WTC11 (cell line): ENCODE measurements around the gene SYT9. TPM values are rescaled to one million over a fixed set of nuclear protein-coding genes. Genes with fewer than 3 reads are reported as not detected.

ENCODE experiments used
- ATAC-seq: fragments of 200-7000 bp; cut with Tn5 transposase; 2 replicates; pipeline ENCODE4 v1.10.0; 2021; ENCODE audit warnings: mild to moderate bottlenecking, moderate library complexity
- CTCF ChIA-PET: fragments of 300-600 bp; sonication (Branson Sonifier 250); formaldehyde crosslinking; loops from one replicate; lab custom pipeline; 2021; ENCODE audit warnings: antibody characterized with exemption; lab: Charles Lee
- POLR2A ChIA-PET: fragments of 350-600 bp; sonication (Branson Sonifier 250); formaldehyde crosslinking; loops from one replicate; lab custom pipeline; 2021; ENCODE audit warnings: antibody characterized with exemption; lab: Charles Lee
- DNase-seq: peaks from one replicate; pipeline ENCODE4 v3.0.0; 2021; ENCODE audit warnings: low spot score
- H3K27ac Mint-ChIP-seq: 2 replicates; pipeline ENCODE4 v1.8.0; 2021; ENCODE audit warnings: mixed read lengths
- H3K27me3 Mint-ChIP-seq: 2 replicates; pipeline ENCODE4 v1.8.0; 2021; ENCODE audit warnings: low read depth, mild to moderate bottlenecking, moderate library complexity, mixed read lengths
- H3K36me3 Mint-ChIP-seq: 2 replicates; pipeline ENCODE4 v1.8.0; 2021; ENCODE audit warnings: mixed read lengths
- H3K4me1 Mint-ChIP-seq: 2 replicates; pipeline ENCODE4 v1.8.0; 2022; ENCODE audit warnings: mixed read lengths
- H3K4me3 Mint-ChIP-seq: 2 replicates; pipeline ENCODE4 v1.8.0; 2021; ENCODE audit warnings: mild to moderate bottlenecking, moderate library complexity, mixed read lengths
- H3K9me3 Mint-ChIP-seq: 2 replicates; pipeline ENCODE4 v1.8.0; 2021; ENCODE audit warnings: mixed read lengths
- ATF3 ChIP-seq: sonication (generic); formaldehyde crosslinking; conservative IDR thresholded peaks from 2 replicates; pipeline ENCODE4 v1.8.1; 2022; ENCODE audit warnings: mild to moderate bottlenecking, missing genetic modification reagents
- CBFB ChIP-seq: sonication (generic); formaldehyde crosslinking; IDR thresholded peaks from 2 replicates; pipeline ENCODE4 v1.8.1; 2022; ENCODE audit warnings: mild to moderate bottlenecking, low read depth, missing genetic modification reagents
- CREM ChIP-seq: sonication (generic); formaldehyde crosslinking; IDR thresholded peaks from 2 replicates; pipeline ENCODE4 v1.8.1; 2022; ENCODE audit warnings: mild to moderate bottlenecking, missing genetic modification reagents, moderate library complexity
- CTCF ChIP-seq: fragments of 200-600 bp; IDR thresholded peaks from 2 replicates; pipeline ENCODE4 v1.8.0; 2022; ENCODE audit warnings: antibody characterized with exemption
- E2F1 ChIP-seq: sonication (generic); formaldehyde crosslinking; IDR thresholded peaks from 2 replicates; pipeline ENCODE4 v1.8.0; 2022; ENCODE audit warnings: mild to moderate bottlenecking, missing genetic modification reagents
- ESRRA ChIP-seq: sonication (generic); formaldehyde crosslinking; IDR thresholded peaks from 2 replicates; pipeline ENCODE4 v1.8.1; 2022; ENCODE audit warnings: mild to moderate bottlenecking, missing genetic modification reagents, borderline replicate concordance
- GABPB1 ChIP-seq: sonication (generic); formaldehyde crosslinking; IDR thresholded peaks from 2 replicates; pipeline ENCODE4 v1.8.1; 2023; ENCODE audit warnings: mild to moderate bottlenecking, missing genetic modification reagents
- IRF1 ChIP-seq: sonication (generic); formaldehyde crosslinking; IDR thresholded peaks from 2 replicates; pipeline ENCODE4 v1.8.0; 2023; ENCODE audit warnings: missing genetic modification reagents
- MXD4 ChIP-seq: fragments of 250-450 bp; sonication (Bioruptor Pico); IDR thresholded peaks from 2 replicates; pipeline ENCODE4 v1.8.0; 2021; ENCODE audit warnings: mild to moderate bottlenecking, moderate library complexity, borderline replicate concordance
- NR3C1 ChIP-seq: sonication (generic); formaldehyde crosslinking; conservative IDR thresholded peaks from 2 replicates; pipeline ENCODE4 v1.8.1; 2023; ENCODE audit warnings: low read depth, mild to moderate bottlenecking, missing genetic modification reagents
- OVOL2 ChIP-seq: fragments of 250-450 bp; sonication (Bioruptor Pico); IDR thresholded peaks from 2 replicates; pipeline ENCODE4 v1.9.0; 2021; ENCODE audit warnings: mild to moderate bottlenecking, borderline replicate concordance
- RORB ChIP-seq: fragments of 250-450 bp; sonication (Bioruptor Pico); IDR thresholded peaks from 2 replicates; pipeline ENCODE4 v1.9.0; 2021; ENCODE audit warnings: mild to moderate bottlenecking
- STAT6 ChIP-seq: sonication (generic); formaldehyde crosslinking; conservative IDR thresholded peaks from 2 replicates; pipeline ENCODE4 v1.8.1; 2023; ENCODE audit warnings: mild to moderate bottlenecking, low read depth, missing genetic modification reagents, moderate library complexity
- ZBTB21 ChIP-seq: sonication (generic); formaldehyde crosslinking; IDR thresholded peaks from 2 replicates; pipeline ENCODE4 v1.8.1; 2023; ENCODE audit warnings: mild to moderate bottlenecking, missing genetic modification reagents, borderline replicate concordance
- ZBTB43 ChIP-seq: sonication (generic); formaldehyde crosslinking; IDR thresholded peaks from 2 replicates; pipeline ENCODE4 v1.8.1; 2023; ENCODE audit warnings: mild to moderate bottlenecking, missing genetic modification reagents
- ZNF396 ChIP-seq: fragments of 250-450 bp; sonication (Bioruptor Pico); IDR thresholded peaks from 2 replicates; pipeline ENCODE4 v1.8.0; 2021; ENCODE audit warnings: mild to moderate bottlenecking, moderate library complexity, borderline replicate concordance
- ZNF416 ChIP-seq: fragments of 250-450 bp; sonication (Bioruptor Pico); IDR thresholded peaks from 2 replicates; pipeline ENCODE4 v1.9.0; 2021; ENCODE audit warnings: mild to moderate bottlenecking, inconsistent platforms
- ZNF425 ChIP-seq: fragments of 250-450 bp; sonication (Bioruptor Pico); conservative IDR thresholded peaks from 2 replicates; pipeline ENCODE4 v1.9.0; 2021; ENCODE audit warnings: mild to moderate bottlenecking
- ZNF512 ChIP-seq: sonication (generic); formaldehyde crosslinking; IDR thresholded peaks from 2 replicates; pipeline ENCODE4 v1.8.1; 2022; ENCODE audit warnings: missing genetic modification reagents, borderline replicate concordance
- ZSCAN18 ChIP-seq: fragments of 250-450 bp; sonication (Bioruptor Pico); IDR thresholded peaks from 2 replicates; pipeline ENCODE4 v2.1.2; 2022; ENCODE audit warnings: mild to moderate bottlenecking, moderate library complexity
- total RNA-seq: library from RNA; stranded (reverse); gene quantifications from 3 replicates; pipeline ENCODE4 v1.2.3, GENCODE V29; 2021

The SYT9 gene
- total RNA-seq, 1 experiment from 2014 or later, result 1.3 TPM

- TF ChIP-seq ZSCAN18 (CRISPR knock-in tag) (no peak), ESRRA (no peak), ZNF425 (no peak)
Measured at GRCh38 chr11:7257724-7258123, 6.0 kb downstream of the SYT9 start (continued).

GRCh38 chr11:7261578-7261977 is 9.9 kb downstream of the SYT9 start:
- H3K27me3 Mint-ChIP-seq, result no peaks in the 10 kb centered on the region; the same call in 1 of the 2 replicates
- H3K9me3 Mint-ChIP-seq, result no peaks in the 10 kb centered on the region
- H3K27ac Mint-ChIP-seq, result no peak overlapping the region
- H3K4me1 Mint-ChIP-seq, result peaks cover 4% of the 10 kb centered on the region
- no peak overlapping the region for H3K4me3 Mint-ChIP-seq
- DNase-seq (no peak), ATAC-seq (no peak)
- TF ChIP-seq NR3C1, result no peak
- no peak for TF ChIP-seq ZBTB21 (CRISPR knock-in tag)
- no peak for TF ChIP-seq CBFB (CRISPR knock-in tag)
- TF ChIP-seq OVOL2 (CRISPR knock-in tag), result no peak
- no peak for TF ChIP-seq ZNF396
- TF ChIP-seq ZNF416 (CRISPR knock-in tag), result no peak
- no peak for TF ChIP-seq E2F1 (CRISPR knock-in tag)
- TF ChIP-seq IRF1 (CRISPR knock-in tag), result no peak
- TF ChIP-seq ATF3 (CRISPR knock-in tag), result no peak
- no peak for TF ChIP-seq GABPB1 (CRISPR knock-in tag)
- no peak for TF ChIP-seq RORB (CRISPR knock-in tag)
- no peak for TF ChIP-seq CREM (CRISPR knock-in tag)
- no peak for TF ChIP-seq STAT6 (CRISPR knock-in tag)
- ChIA-PET CTCF (no interaction called here), POLR2A (no interaction called here)
- H3K36me3 Mint-ChIP-seq, result no peaks in the 10 kb centered on the region

- CTCF ChIA-PET, result no interaction called here
- H3K4me1 Mint-ChIP-seq, result peaks cover 4% of the 10 kb centered on the region
- H3K27ac Mint-ChIP-seq, result no peak overlapping the region
- H3K36me3 Mint-ChIP-seq, result no peaks in the 10 kb centered on the region
- TF ChIP-seq CTCF (no peak), GABPB1 (CRISPR knock-in tag) (no peak), ZNF512 (no peak), MXD4 (CRISPR knock-in tag) (no peak), ZBTB43 (CRISPR knock-in tag) (no peak), ESRRA (no peak)
- TF ChIP-seq, all 79 proteins: peak for 0
- no peak overlapping the region for H3K4me3 Mint-ChIP-seq
- POLR2A ChIA-PET, result no interaction called here
- DNase-seq (no peak), ATAC-seq (no peak)
- H3K9me3 Mint-ChIP-seq, result no peaks in the 10 kb centered on the region
- H3K27me3 Mint-ChIP-seq, result no peaks in the 10 kb centered on the region; the same call in 1 of the 2 replicates
Measured at GRCh38 chr11:7262672-7263071, 11.0 kb downstream of the SYT9 start.
